SU-DHL-6 (cell line): ENCODE measurements around the gene GGT6.

ENCODE experiments used
- EZH2phosphoT487 ChIP-seq: fragments of 200-600 bp; sonication (generic), shearing (Covaris generic); conservative IDR thresholded peaks from 2 replicates; pipeline ENCODE4 v1.6.1; 2018; ENCODE audit warnings: mild to moderate bottlenecking, antibody characterized with exemption, low read length, moderate library complexity, mixed read lengths
- TF ChIP-seq, protein P1 (sequence below): fragments of 200-600 bp; sonication (generic); IDR thresholded peaks from one replicate; pipeline ENCODE4 v1.5.1; 2017; ENCODE audit warnings: antibody characterized with exemption, mild to moderate bottlenecking, low read length, moderate library complexity; ENCODE audit not compliant: insufficient read depth, poor library complexity, severe bottlenecking

DNA sequence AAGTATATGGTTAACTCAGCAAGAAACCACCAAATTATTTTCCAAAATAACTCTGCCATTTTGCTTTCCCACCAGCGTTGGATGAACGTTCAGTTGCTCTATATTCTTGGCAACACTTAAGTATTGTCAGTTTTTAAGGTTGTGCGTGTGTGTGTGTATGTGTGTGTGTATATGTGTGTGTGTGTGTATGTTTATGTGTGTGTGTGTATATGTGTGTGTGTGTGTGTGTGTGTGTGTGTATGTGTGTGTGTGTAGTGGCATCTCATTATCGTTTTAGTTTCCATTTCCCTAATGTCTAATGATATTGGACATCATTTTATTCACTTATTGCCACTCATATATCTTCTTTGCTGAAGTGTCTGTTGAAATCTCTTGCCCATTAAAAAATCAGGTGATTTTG lies 12.7 kb upstream of the GGT6 start:
- TF ChIP-seq, protein P1, sequence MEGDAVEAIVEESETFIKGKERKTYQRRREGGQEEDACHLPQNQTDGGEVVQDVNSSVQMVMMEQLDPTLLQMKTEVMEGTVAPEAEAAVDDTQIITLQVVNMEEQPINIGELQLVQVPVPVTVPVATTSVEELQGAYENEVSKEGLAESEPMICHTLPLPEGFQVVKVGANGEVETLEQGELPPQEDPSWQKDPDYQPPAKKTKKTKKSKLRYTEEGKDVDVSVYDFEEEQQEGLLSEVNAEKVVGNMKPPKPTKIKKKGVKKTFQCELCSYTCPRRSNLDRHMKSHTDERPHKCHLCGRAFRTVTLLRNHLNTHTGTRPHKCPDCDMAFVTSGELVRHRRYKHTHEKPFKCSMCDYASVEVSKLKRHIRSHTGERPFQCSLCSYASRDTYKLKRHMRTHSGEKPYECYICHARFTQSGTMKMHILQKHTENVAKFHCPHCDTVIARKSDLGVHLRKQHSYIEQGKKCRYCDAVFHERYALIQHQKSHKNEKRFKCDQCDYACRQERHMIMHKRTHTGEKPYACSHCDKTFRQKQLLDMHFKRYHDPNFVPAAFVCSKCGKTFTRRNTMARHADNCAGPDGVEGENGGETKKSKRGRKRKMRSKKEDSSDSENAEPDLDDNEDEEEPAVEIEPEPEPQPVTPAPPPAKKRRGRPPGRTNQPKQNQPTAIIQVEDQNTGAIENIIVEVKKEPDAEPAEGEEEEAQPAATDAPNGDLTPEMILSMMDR = no peak
- no peak for TF ChIP-seq EZH2phosphoT487
